WI38 (cell line): ENCODE data around the gene CACNA1B.

Source experiments
- H3K4me3 ChIP-seq: 2 replicates; pipeline ENCODE4 v1.5.1; 2011; ENCODE audit warnings: low read depth, mild to moderate bottlenecking, control low read depth, low read length
- TF ChIP-seq, protein P1 (sequence below): IDR thresholded peaks from 2 replicates; pipeline ENCODE4 v1.5.1; 2012; ENCODE audit warnings: low read depth, mild to moderate bottlenecking, control low read depth, low read length

Gene CACNA1B

DNA sequence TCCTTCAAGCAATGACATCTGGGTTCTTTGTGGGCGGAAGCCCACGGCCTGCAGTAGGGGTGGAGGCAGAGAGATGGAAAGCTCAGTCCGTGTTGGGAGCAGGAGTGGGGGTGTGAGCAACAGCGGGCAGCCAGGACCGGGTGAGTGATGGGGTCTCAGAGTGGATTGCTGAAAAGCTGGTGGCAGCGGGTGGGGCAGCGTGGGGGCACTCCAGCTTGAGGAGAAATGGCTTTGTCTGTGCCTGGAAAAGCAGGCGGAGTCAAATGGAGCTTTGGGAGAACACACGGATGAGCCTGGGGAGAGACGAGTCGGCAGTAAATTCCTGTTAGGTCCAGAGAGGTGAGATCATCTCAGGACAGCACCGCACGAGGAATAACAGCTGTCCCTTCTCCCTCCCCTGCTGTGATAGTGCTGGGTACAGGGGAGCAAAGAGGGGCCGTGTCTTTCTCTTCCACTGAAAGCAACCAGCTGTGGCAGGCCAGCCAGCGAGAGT is 42.1 kb downstream of the CACNA1B start:
- no peak overlapping the region for H3K4me3 ChIP-seq
- TF ChIP-seq, protein P1, sequence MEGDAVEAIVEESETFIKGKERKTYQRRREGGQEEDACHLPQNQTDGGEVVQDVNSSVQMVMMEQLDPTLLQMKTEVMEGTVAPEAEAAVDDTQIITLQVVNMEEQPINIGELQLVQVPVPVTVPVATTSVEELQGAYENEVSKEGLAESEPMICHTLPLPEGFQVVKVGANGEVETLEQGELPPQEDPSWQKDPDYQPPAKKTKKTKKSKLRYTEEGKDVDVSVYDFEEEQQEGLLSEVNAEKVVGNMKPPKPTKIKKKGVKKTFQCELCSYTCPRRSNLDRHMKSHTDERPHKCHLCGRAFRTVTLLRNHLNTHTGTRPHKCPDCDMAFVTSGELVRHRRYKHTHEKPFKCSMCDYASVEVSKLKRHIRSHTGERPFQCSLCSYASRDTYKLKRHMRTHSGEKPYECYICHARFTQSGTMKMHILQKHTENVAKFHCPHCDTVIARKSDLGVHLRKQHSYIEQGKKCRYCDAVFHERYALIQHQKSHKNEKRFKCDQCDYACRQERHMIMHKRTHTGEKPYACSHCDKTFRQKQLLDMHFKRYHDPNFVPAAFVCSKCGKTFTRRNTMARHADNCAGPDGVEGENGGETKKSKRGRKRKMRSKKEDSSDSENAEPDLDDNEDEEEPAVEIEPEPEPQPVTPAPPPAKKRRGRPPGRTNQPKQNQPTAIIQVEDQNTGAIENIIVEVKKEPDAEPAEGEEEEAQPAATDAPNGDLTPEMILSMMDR: no peak

DNA sequence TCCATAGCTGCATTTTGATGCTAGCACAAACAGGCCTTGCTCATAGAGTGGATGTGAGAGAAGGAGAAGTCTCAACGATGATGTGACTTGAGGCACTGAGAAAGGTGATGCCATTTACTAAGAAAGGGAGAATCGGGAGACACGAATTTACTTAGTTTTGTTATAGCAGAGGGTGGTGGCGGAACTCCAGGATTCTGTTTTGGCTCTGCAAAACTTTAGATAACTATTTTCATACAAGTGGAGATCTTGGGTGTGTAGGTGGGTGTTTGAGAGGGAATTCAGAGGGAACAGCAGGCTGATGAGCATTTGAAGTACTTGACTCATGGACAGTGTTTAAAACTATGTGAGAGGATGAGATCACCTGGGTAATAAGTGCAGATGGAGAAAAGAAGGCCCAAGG is 43.2 kb downstream of the CACNA1B start:
- H3K4me3 ChIP-seq: no peak overlapping the region
- TF ChIP-seq, protein P1: no peak

DNA sequence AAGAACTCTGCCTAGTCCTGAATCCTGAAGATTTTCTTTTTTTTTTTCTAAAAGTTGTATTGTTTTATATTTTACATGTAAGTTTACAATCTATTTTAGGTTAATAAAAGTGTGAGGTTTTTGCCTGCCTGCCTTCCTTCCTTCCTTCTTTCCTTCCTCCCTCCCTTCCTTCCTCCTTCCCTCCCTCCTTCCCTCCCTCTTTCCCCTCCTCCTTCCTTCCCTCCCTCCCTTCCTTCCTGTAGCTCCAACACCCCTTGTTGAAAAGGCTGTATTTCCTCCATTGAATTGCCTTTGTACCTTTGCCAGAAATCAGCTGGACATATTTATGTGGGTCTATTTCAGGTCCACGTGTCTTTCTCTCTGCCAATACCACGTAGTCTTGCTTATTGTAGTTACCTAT is 46.6 kb downstream of the CACNA1B start:
- TF ChIP-seq, protein P1: no peak
- H3K4me3 ChIP-seq: no peak overlapping the region

DNA sequence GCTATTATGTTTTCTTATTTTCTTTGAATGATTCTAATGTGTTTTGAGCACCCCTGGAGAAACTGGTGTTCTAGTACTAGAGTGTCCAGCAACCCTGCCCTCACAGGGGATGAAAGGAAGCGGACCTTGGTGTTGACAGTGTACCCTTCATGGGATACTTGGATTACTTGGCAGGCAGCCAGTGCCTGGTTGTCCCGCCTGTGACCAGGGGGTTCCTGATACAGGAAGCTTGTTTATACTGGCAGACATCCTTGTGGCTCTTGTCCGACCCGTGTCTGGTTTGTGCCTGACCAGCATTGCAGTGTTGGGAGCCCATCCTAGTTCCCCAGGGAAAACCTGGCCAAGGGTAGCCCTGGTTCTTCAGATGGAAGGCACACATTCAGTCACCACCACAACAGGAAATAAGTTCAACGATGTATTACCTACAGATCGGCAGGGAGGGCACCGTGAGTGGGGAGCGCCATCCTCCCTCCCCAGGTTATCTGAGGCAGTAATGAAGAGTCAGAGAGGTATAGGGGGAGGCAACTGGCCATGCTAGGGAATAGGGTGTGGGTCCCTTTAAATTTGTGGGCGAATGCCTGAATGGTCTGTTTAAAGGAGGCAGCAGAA is 47.3 kb downstream of the CACNA1B start:
- H3K4me3 ChIP-seq: no peak overlapping the region
- TF ChIP-seq, protein P1: no peak

DNA sequence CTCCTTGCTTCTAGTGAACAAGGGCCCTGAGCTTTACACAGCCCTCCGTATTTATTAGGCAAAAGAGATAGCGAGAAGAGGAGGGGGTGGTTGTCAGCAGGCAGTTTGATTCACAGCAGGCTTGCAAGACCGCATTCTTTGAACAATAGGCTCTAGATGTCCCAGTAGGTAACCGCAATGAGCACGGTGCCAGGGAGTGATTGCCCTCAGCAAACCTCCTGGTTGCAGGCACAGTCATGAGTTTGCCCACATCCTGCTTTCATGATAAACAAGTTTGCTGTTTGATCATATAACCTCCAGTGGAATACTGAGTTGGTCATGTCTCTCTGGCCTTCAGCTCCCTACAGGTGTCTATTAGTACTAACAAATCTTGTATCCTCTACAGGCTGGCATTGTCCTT is 66.1 kb downstream of the CACNA1B start:
- TF ChIP-seq, protein P1: no peak
- H3K4me3 ChIP-seq: no peak overlapping the region

DNA sequence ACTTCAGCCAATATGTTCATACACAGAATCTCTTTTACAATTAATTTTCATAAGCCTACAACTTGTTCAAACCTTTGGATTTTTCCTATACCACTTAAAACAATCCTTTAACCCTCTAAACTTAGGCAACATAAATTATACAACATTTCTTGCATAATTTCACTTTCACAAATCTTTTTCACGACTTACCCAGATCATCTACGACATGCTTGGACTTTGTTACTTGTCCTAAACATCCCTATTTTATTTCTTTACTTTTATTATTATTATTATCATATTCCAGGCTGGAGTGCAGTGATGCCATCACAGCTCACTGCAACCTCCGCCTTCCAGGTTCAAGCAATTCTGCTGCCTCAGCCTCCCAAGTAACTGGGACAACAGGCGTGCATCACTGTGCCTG is 68.0 kb downstream of the CACNA1B start:
- TF ChIP-seq, protein P1: no peak
- H3K4me3 ChIP-seq: no peak overlapping the region

DNA sequence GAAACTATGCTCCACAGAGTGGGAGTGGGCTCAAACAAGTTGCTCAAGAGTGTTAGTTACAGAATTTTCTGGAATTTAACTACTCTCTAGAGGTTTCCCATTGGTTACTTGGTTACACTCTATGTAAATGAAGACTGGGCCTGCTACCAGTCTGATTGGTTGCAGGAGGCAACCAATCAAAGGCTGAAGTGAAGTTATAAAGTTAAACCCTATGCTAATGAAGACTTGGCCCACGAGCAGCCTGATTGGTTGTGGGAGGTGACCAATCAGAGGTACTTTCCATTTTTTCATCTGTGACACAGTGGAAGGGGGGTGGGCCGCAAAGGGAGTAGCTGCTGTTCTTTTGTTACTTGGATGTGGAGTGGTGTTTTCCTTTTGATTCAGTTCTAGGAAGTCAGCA is 69.4 kb downstream of the CACNA1B start:
- H3K4me3 ChIP-seq: no peak overlapping the region
- TF ChIP-seq, protein P1: no peak
